Panc1 (cell line): ENCODE measurements around the gene VAPA. TPM values are rescaled to one million over a fixed set of nuclear protein-coding genes. Genes with fewer than 3 reads are reported as not detected.

Experiments
- ATAC-seq: fragments of 200-7000 bp; cut with Tn5 transposase; 2 replicates; pipeline ENCODE4 v1.9.1; 2020; ENCODE audit warnings: mild to moderate bottlenecking, moderate library complexity
- BruUV-seq: library from RNA; stranded (reverse); fragments of 400-500 nt; replicated peaks from 2 replicates; lab custom pipeline; 2021; lab: Mats Ljungman, UMichigan
- CTCF ChIA-PET: fragments of 300-600 bp; sonication (Branson Sonifier 250); formaldehyde crosslinking; loops from one replicate; lab custom pipeline; 2022; ENCODE audit warnings: antibody characterized with exemption; lab: Charles Lee
- POLR2A ChIA-PET: fragments of 300-600 bp; sonication (Branson Sonifier 250); formaldehyde crosslinking; loops from one replicate; lab custom pipeline; 2022; ENCODE audit warnings: antibody characterized with exemption; lab: Charles Lee
- DNase-seq: peaks from one replicate; pipeline ENCODE4 v3.0.0-alpha.2; 2010; ENCODE audit warnings: low read depth, low spot score
- H3K27ac ChIP-seq: 2 replicates; pipeline ENCODE4 v1.5.1; 2011; ENCODE audit warnings: mild to moderate bottlenecking, low read length, inconsistent platforms
- H3K27me3 ChIP-seq: fragments of 200-500 bp; sonication (Bioruptor generic); 2 replicates; pipeline ENCODE4 v1.6.0; 2014; ENCODE audit warnings: low read length, inconsistent platforms; ENCODE audit not compliant: control insufficient read depth, insufficient read depth
- H3K36me3 ChIP-seq: fragments of 200-500 bp; sonication (Bioruptor generic); 2 replicates; pipeline ENCODE4 v1.5.1; 2014; ENCODE audit warnings: inconsistent platforms, mild to moderate bottlenecking, low read length, moderate library complexity; ENCODE audit not compliant: control insufficient read depth, insufficient read depth
- H3K4me1 ChIP-seq: 2 replicates; pipeline ENCODE4 v1.5.1; 2011; ENCODE audit warnings: inconsistent platforms, mild to moderate bottlenecking, low read length, moderate library complexity; ENCODE audit not compliant: control insufficient read depth, insufficient read depth
- H3K4me3 ChIP-seq, 2 experiments: 2 replicates each; pipeline ENCODE4 v1.5.1; 2011 to 2012; ENCODE audit warnings: low read depth in 2 of 2, low read length in 2 of 2, mild to moderate bottlenecking in 2 of 2, inconsistent platforms in 1 of 2, moderate library complexity in 1 of 2
- H3K9me3 ChIP-seq: fragments of 200-500 bp; sonication (Bioruptor generic); 2 replicates; pipeline ENCODE4 v1.5.1; 2014; ENCODE audit warnings: low read depth, mild to moderate bottlenecking, inconsistent platforms, low read length, moderate library complexity; ENCODE audit not compliant: control insufficient read depth, insufficient read depth
- CTCF ChIP-seq: fragments of 450-650 bp; IDR thresholded peaks from 2 replicates; pipeline ENCODE4 v1.5.1; 2017; ENCODE audit warnings: mild to moderate bottlenecking
- POLR2AphosphoS5 ChIP-seq: IDR thresholded peaks from 2 replicates; pipeline ENCODE4 v1.6.1; 2012; ENCODE audit warnings: mild to moderate bottlenecking, low read depth, low read length, moderate library complexity
- REST ChIP-seq, 2 experiments: IDR thresholded peaks; 2 replicates each; pipeline ENCODE4 v1.6.1; 2011 to 2012; ENCODE audit warnings: low read depth in 2 of 2, control low read depth in 1 of 2, low read length in 1 of 2, mild to moderate bottlenecking in 1 of 2, moderate library complexity in 1 of 2; ENCODE audit not compliant: insufficient read depth in 1 of 2
- SIN3A ChIP-seq: IDR thresholded peaks from 2 replicates; pipeline ENCODE4 v1.6.1; 2012; ENCODE audit warnings: low read depth, mild to moderate bottlenecking, low read length, moderate library complexity, borderline replicate concordance; ENCODE audit not compliant: insufficient read depth
- TCF7L2 ChIP-seq: IDR thresholded peaks from 2 replicates; pipeline ENCODE4 v1.6.1; 2011; ENCODE audit warnings: mild to moderate bottlenecking, low read depth, low read length, inconsistent platforms
- in situ Hi-C: cut with HindIII; loops from 2 replicates; pipeline ENCODE4 v1.10.0; 2016; ENCODE audit warnings: low sequenced_read_pairs, low pct_unique_long_range_greater_than_20kb
- intact Hi-C: fragments of 100-400 bp; cut with micrococcal nuclease; formaldehyde crosslinking; loops from one replicate; pipeline ENCODE4 v1.10.0; 2022; ENCODE audit not compliant: unreplicated experiment
- total RNA-seq: library from RNA; stranded (reverse); gene quantifications from one replicate; pipeline ENCODE4 v1.2.1, GENCODE V29; 2021; ENCODE audit not compliant: unreplicated experiment

VAPA gene
- total RNA-seq, 1 experiment from 2014 or later, result 228 TPM

GRCh38 chr18:9974279-9974915 lies 60.6 kb downstream of the VAPA start:
- no peak for ATAC-seq
- Histone ChIP-seq H3K27me3 (no peaks in the 10 kb centered on the region), H3K9me3 (peaks cover 13% of the 10 kb centered on the region; the same call in 1 of the 2 replicates), H3K27ac (no peak overlapping the region), H3K36me3 (no peaks in the 10 kb centered on the region), H3K4me1 (no peaks in the 10 kb centered on the region), H3K4me3 (no peak overlapping the region)
- DNase-seq, result no peak
- ChIA-PET POLR2A (no interaction called here), CTCF (no interaction called here)
- TF ChIP-seq REST (IDR thresholded peaks at IDR 0.05; ENCODE audit: insufficient read depth in 1 of 2, low read depth in 2 of 2, low read length in 1 of 2), result no peak
- no peak for TF ChIP-seq SIN3A
- no peak for TF ChIP-seq CTCF
- no peak for TF ChIP-seq TCF7L2
- no TSS peak for BruUV-seq
- intact Hi-C loops, result no loop called here
- in situ Hi-C loops, result no loop called here

GRCh38 chr18:9975658-9976057 lies 61.8 kb downstream of the VAPA start:
- no peak for TF ChIP-seq TCF7L2
- no peak for TF ChIP-seq POLR2AphosphoS5
- TF ChIP-seq REST (IDR thresholded peaks at IDR 0.05; ENCODE audit: insufficient read depth in 1 of 2, low read depth in 2 of 2, low read length in 1 of 2), result no peak
- TF ChIP-seq SIN3A, result no peak
- no peak for TF ChIP-seq CTCF
- ChIA-PET CTCF (no interaction called here), POLR2A (no interaction called here)
- H3K27ac ChIP-seq, result no peak overlapping the region
- H3K4me3 ChIP-seq, result no peak overlapping the region
- DNase-seq (no peak), ATAC-seq (no peak)
- intact Hi-C loops (no loop called here), in situ Hi-C loops (no loop called here)
- H3K36me3 ChIP-seq, result no peaks in the 10 kb centered on the region
- BruUV-seq, result no TSS peak
- H3K9me3 ChIP-seq, result peaks cover 13% of the 10 kb centered on the region; the same call in 1 of the 2 replicates
- no peaks in the 10 kb centered on the region for H3K27me3 ChIP-seq
- H3K4me1 ChIP-seq, result no peaks in the 10 kb centered on the region
